Measurements from ENCODE around the gene SORBS1.

SORBS1 gene

GRCh38 chr10:95443636-95444035 is 117.5 kb downstream of the SORBS1 start:
- no peak for DNase-seq (ENCODE audit: low spot score)
- TF ChIP-seq CTCF (IDR thresholded peaks at IDR 0.05; ENCODE audit: extremely low read depth, insufficient read depth, missing control alignments) = no peak
- in situ Hi-C loops (cut with MboI; ENCODE audit: low pct_unique_long_range_greater_than_20kb, low sequenced_read_pairs, unreplicated experiment) = no loop called here

- in situ Hi-C loops (cut with MboI; ENCODE audit: low pct_unique_long_range_greater_than_20kb, low sequenced_read_pairs, unreplicated experiment) = no loop called here
- TF ChIP-seq CTCF (IDR thresholded peaks at IDR 0.05; ENCODE audit: extremely low read depth, insufficient read depth, missing control alignments) = no peak
- DNase-seq (ENCODE audit: low spot score) = no peak
Measured at GRCh38 chr10:95442341-95442740, 118.8 kb downstream of the SORBS1 start.

- TF ChIP-seq CTCF (IDR thresholded peaks at IDR 0.05; ENCODE audit: extremely low read depth, insufficient read depth, missing control alignments) = no peak
- no peak for DNase-seq (ENCODE audit: low spot score)
- in situ Hi-C loops (cut with MboI; ENCODE audit: low pct_unique_long_range_greater_than_20kb, low sequenced_read_pairs, unreplicated experiment) = no loop called here
Measured at GRCh38 chr10:95441547-95441923, 119.6 kb downstream of the SORBS1 start.

GRCh38 chr10:95440756-95441546 is 120.2 kb downstream of the SORBS1 start:
- in situ Hi-C loops (cut with MboI; ENCODE audit: low pct_unique_long_range_greater_than_20kb, low sequenced_read_pairs, unreplicated experiment) = no loop called here
- DNase-seq (ENCODE audit: low spot score) = no peak
- TF ChIP-seq CTCF (IDR thresholded peaks at IDR 0.05; ENCODE audit: extremely low read depth, insufficient read depth, missing control alignments) = no peak

- no peak for DNase-seq (ENCODE audit: low spot score)
- TF ChIP-seq CTCF (IDR thresholded peaks at IDR 0.05; ENCODE audit: extremely low read depth, insufficient read depth, missing control alignments) = no peak
- in situ Hi-C loops (cut with MboI; ENCODE audit: low pct_unique_long_range_greater_than_20kb, low sequenced_read_pairs, unreplicated experiment) = no loop called here
Measured at GRCh38 chr10:95440038-95440725, 121.0 kb downstream of the SORBS1 start.

- TF ChIP-seq CTCF (IDR thresholded peaks at IDR 0.05; ENCODE audit: extremely low read depth, insufficient read depth, missing control alignments) = no peak
- no peak for DNase-seq (ENCODE audit: low spot score)
- in situ Hi-C loops (cut with MboI; ENCODE audit: low pct_unique_long_range_greater_than_20kb, low sequenced_read_pairs, unreplicated experiment) = no loop called here
Measured at GRCh38 chr10:95438781-95439180, 122.4 kb downstream of the SORBS1 start.

Measured in GM13977 (cell line).